Body of pancreas (tissue), 4 donors: ENCODE results near the gene ZXDC. TPM values are rescaled to one million over a fixed set of nuclear protein-coding genes. Genes with fewer than 3 reads are reported as not detected.

Experiments
- ATAC-seq: fragments of 150-250 bp; one replicate; pipeline ENCODE4 v1.9.1; 2016
- DNase-seq, 4 donors: peaks; one replicate each; pipeline ENCODE4 v3.0.0-alpha.2; 2019
- H3K27ac ChIP-seq, 4 donors: fragments of 200-600 bp; sonication (generic); 1 replicate in 3 of 4; 2 replicates in 1 of 4; pipeline versions ENCODE4 v1.5.1 to v1.6.1; 2016 to 2019; ENCODE audit warnings: mild to moderate bottlenecking in 1 of 4, mixed read lengths in 1 of 4, moderate library complexity in 1 of 4
- H3K27me3 ChIP-seq, 2 donors: fragments of 200-600 bp; sonication (generic); one replicate each; pipeline ENCODE4 v1.6.0; 2016; ENCODE audit warnings: mild to moderate bottlenecking in 1 of 2
- H3K36me3 ChIP-seq, 2 donors: fragments of 200-600 bp; sonication (generic); replicated peaks in 1 of 2; 2 replicates each; pipeline ENCODE4 v1.5.1; 2016; ENCODE audit warnings: low read depth in 2 of 2; ENCODE audit not compliant: insufficient read depth in 1 of 2
- H3K4me1 ChIP-seq: fragments of 200-600 bp; sonication (generic); one replicate; pipeline ENCODE4 v1.6.0; 2016
- H3K4me3 ChIP-seq, 2 donors: fragments of 200-600 bp; sonication (generic); 1 replicate in 1 of 2; 2 replicates in 1 of 2; pipeline ENCODE4 v1.5.1; 2016 to 2019
- H3K9me3 ChIP-seq, 3 donors: fragments of 200-600 bp; sonication (generic); 1 replicate in 2 of 3; 2 replicates in 1 of 3; pipeline ENCODE4 v1.5.1; 2016
- POLR2A ChIP-seq, 3 donors: fragments of 450-650 bp; IDR thresholded peaks; one replicate each; pipeline ENCODE4 v1.6.1; 2016; ENCODE audit warnings: antibody characterized with exemption in 3 of 3, mild to moderate bottlenecking in 2 of 3
- WGBS, 2 donors: methylation state at CpG; one replicate each; pipeline ENCODE4 v1.1.5; 2017; 5-methylcytosine and 5-hydroxymethylcytosine counted together
- intact Hi-C: fragments of 100-400 bp; cut with DNase I; formaldehyde crosslinking; loops from one replicate; pipeline ENCODE4 v1.15.1; 2023
- total RNA-seq, 2 donors: library from RNA; depleted of rRNA; stranded (reverse); fragments of >200 nt; gene quantifications; one replicate each; pipeline ENCODE4 v1.1.0, GENCODE V29; 2016
- TF ChIP-seq, protein P1 (sequence below), 7 experiments: fragments of 450-650 bp in 4 of 7; fragments of 200-600 bp in 3 of 7; sonication (generic) in 3 of 7; IDR thresholded peaks; one replicate each; pipeline ENCODE4 v1.5.1; 2016 to 2019; ENCODE audit warnings: antibody characterized with exemption in 7 of 7

ZXDC gene
- total RNA-seq, 2 donors from 2014 or later, result 33.9 to 39.4 TPM

DNA sequence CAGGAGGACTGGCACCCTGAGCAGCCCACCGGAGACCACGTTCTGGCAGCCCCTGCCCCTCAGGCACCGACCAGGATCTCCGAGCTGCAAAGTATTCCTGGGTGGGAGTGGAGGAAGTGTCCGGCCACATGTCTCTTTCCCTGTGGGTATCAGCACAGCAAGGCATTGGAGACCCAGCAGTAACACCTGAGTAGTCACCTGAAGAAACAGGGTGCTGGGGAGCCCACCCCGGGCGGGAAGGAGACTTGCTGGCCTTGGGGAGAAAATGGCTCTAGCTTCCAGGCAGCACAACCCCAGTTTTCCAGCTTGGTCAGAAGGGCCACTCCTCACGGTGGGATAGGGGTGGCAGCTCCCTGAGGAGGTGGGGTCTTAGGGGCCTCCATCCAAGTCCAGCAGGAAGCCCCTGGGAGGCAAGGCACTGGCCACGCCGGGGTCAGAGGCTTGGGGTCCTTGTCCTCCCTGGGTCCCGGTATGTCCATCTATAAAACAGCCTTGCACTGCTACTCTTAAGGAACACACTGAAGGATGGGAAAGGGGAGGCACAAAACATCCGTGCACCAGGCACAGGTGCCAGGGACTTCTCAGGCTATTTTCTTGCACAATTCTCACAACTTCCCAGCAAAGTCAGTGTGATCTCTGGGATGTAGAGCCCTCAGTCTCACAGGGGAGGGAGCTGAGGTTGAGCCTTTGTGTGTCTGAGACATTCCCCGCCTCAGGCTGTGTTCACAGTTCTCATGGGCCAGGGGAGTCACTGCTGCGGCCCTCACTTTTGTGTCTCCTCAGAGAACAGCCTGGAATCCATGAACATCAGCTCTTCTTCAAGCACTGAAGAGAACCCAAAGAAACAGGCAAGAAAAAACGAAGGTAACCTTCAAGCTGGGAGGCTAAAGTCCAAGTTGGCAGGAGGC is 69.0 kb downstream of the ZXDC start:
- Histone ChIP-seq H3K4me1 (no peaks in the 10 kb centered on the region), H3K27me3 (no peaks in the 10 kb centered on the region), H3K36me3 (no peaks in the 10 kb centered on the region), H3K9me3 (no peaks in the 10 kb centered on the region), H3K27ac (no peak overlapping the region), H3K4me3 (no peak overlapping the region)
- WGBS, 2 donors, result 85 to 88% methylated on average over 7 to 14 of the region's 15 CpGs
- DNase-seq (no peak), ATAC-seq (no peak)
- TF ChIP-seq, protein P1, sequence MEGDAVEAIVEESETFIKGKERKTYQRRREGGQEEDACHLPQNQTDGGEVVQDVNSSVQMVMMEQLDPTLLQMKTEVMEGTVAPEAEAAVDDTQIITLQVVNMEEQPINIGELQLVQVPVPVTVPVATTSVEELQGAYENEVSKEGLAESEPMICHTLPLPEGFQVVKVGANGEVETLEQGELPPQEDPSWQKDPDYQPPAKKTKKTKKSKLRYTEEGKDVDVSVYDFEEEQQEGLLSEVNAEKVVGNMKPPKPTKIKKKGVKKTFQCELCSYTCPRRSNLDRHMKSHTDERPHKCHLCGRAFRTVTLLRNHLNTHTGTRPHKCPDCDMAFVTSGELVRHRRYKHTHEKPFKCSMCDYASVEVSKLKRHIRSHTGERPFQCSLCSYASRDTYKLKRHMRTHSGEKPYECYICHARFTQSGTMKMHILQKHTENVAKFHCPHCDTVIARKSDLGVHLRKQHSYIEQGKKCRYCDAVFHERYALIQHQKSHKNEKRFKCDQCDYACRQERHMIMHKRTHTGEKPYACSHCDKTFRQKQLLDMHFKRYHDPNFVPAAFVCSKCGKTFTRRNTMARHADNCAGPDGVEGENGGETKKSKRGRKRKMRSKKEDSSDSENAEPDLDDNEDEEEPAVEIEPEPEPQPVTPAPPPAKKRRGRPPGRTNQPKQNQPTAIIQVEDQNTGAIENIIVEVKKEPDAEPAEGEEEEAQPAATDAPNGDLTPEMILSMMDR (IDR thresholded peaks at IDR 0.05), result no peak
- TF ChIP-seq POLR2A (IDR thresholded peaks at IDR 0.05), result no peak
- intact Hi-C loops, result no loop called here

DNA sequence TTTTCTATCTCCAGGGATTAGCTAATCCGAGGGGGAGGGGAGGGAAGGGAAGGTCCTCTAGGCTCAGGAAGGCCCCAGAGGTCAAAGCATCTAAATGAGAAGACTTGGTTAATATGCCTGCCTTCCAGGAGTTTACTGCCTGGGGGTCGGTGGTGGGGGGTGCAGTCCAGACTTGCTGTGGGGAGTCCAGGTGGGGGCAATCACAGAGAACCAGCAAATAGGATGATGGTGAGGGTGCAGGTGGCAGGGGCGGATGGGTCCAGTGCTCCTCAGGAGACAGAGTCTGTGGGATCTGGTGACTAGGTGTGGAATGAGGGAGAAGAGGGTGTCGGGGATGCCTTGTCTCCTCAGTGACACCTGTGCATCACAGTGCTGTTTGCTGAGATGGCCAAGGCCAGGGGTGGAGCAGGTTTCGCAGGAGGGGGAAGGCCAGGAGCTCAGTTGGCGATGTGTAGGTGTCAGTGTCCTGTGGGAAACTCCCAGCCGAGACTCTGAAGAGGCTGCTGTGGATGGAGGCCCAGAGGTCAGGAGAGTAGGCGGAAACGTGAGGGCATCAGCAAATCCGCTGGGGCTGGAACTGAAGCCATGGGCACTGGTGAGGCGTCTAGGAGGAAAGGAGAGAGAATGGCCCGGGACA is 72.9 kb downstream of the ZXDC start:
- TF ChIP-seq POLR2A (IDR thresholded peaks at IDR 0.05), result no peak
- TF ChIP-seq, protein P1 (IDR thresholded peaks at IDR 0.05), result no peak
- intact Hi-C loops, result no loop called here
- ATAC-seq, result no peak
- DNase-seq, result no peak
- Histone ChIP-seq H3K4me1 (no peaks in the 10 kb centered on the region), H3K27ac (no peak overlapping the region), H3K27me3 (no peaks in the 10 kb centered on the region), H3K9me3 (no peaks in the 10 kb centered on the region), H3K4me3 (no peak overlapping the region), H3K36me3 (no peaks in the 10 kb centered on the region)
- 71 to 75% methylated on average over 12 of the region's 12 CpGs for WGBS, 2 donors

DNA sequence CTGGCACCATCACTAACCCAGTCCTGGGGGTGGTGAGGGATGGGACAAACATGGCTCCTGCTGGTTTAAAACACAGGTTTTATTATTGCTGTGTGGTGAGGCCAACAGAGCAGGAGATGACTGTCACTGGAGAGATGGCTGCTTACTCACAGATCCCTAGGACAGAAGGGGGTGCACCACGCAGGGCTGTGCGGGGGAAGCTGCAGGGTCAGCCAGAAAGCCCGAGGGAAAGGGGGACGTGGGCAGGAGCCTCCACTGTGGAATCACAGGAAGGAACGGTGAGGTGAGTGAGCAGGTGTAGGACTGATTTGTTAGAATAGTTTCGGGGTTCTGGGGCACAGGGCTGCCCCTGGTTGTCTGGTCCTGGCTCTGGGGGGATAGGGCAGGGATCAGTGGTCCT is 73.5 kb downstream of the ZXDC start:
- ATAC-seq, result no peak
- Histone ChIP-seq H3K9me3 (no peaks in the 10 kb centered on the region), H3K4me1 (no peaks in the 10 kb centered on the region), H3K27me3 (no peaks in the 10 kb centered on the region), H3K4me3 (no peak overlapping the region), H3K36me3 (no peaks in the 10 kb centered on the region), H3K27ac (no peak overlapping the region)
- intact Hi-C loops, result no loop called here
- no peak for TF ChIP-seq POLR2A (IDR thresholded peaks at IDR 0.05)
- TF ChIP-seq, protein P1 (IDR thresholded peaks at IDR 0.05), result no peak
- no peak for DNase-seq
- 64 to 72% methylated on average over 6 of the region's 6 CpGs for WGBS, 2 donors

DNA sequence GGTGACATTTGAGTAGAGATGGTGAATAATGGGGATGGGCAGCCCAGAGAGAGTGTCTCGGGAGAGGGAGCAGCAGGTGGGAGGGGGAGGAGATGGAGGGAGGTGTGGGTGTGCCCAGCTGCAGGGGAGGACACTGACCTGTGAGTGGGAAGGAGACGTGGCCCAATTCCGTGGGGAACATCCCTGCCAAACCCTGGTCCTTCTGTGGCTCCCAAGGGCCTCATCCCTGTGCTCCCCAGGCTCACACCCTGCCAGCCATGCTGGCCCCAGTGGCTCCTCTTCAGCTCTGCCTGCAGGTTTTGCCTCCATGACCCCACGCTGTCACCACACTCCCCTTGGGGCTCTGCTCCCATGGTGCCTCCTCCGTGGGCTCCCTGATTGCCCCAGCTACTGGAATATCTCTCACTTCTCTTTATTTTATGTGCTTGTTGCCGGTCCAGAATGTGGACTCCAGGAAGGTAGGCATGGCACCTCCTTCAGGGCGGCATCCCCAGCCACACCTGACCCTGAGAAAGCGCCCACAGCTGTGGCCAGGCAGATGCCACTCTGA is 74.0 kb downstream of the ZXDC start:
- intact Hi-C loops, result no loop called here
- no peaks in the 10 kb centered on the region for H3K36me3 ChIP-seq
- DNase-seq, result no peak
- H3K4me3 ChIP-seq, result no peak overlapping the region
- no peak for ATAC-seq
- WGBS, 2 donors, result 70 to 71% methylated on average over 8 of the region's 8 CpGs
- no peaks in the 10 kb centered on the region for H3K27me3 ChIP-seq
- no peaks in the 10 kb centered on the region for H3K9me3 ChIP-seq
- no peak for TF ChIP-seq POLR2A (IDR thresholded peaks at IDR 0.05)
- TF ChIP-seq, protein P1 (IDR thresholded peaks at IDR 0.05), result no peak
- H3K27ac ChIP-seq, result no peak overlapping the region
- no peaks in the 10 kb centered on the region for H3K4me1 ChIP-seq
